ENCODE measurements around the gene OSBPL2.

Gene OSBPL2

GRCh38 chr20:62198931-62199330 is 39.4 kb upstream of the OSBPL2 start:
- no peak for DNase-seq (ENCODE audit: extremely low read depth, insufficient read length)
- Histone ChIP-seq H3K4me3 (replicated peaks; ENCODE audit: low read depth, low read length) (no peak overlapping the region), H3K36me3 (ENCODE audit: control insufficient read depth, insufficient read depth, low read length) (peaks cover 18% of the 10 kb centered on the region), H3K27me3 (replicated peaks; ENCODE audit: control insufficient read depth, insufficient read depth, low read length) (no peaks in the 10 kb centered on the region)
- no peak for TF ChIP-seq CTCF (IDR thresholded peaks at IDR 0.05; ENCODE audit: insufficient read depth, low read length, poor library complexity, severe bottlenecking)

- no peak for DNase-seq (ENCODE audit: extremely low read depth, insufficient read length)
- Histone ChIP-seq H3K4me3 (replicated peaks; ENCODE audit: low read depth, low read length) (no peak overlapping the region), H3K36me3 (ENCODE audit: control insufficient read depth, insufficient read depth, low read length) (peaks cover 18% of the 10 kb centered on the region), H3K27me3 (replicated peaks; ENCODE audit: control insufficient read depth, insufficient read depth, low read length) (no peaks in the 10 kb centered on the region)
- no peak for TF ChIP-seq CTCF (IDR thresholded peaks at IDR 0.05; ENCODE audit: insufficient read depth, low read length, poor library complexity, severe bottlenecking)
Observed at GRCh38 chr20:62200491-62201172, 37.7 kb upstream of the OSBPL2 start.

GRCh38 chr20:62201173-62202082 is 36.9 kb upstream of the OSBPL2 start:
- H3K36me3 ChIP-seq (ENCODE audit: control insufficient read depth, insufficient read depth, low read length): peaks cover 17% of the 10 kb centered on the region
- peak; percentile 43 for DNase-seq (ENCODE audit: extremely low read depth, insufficient read length)
- TF ChIP-seq CTCF (IDR thresholded peaks at IDR 0.05; ENCODE audit: insufficient read depth, low read length, poor library complexity, severe bottlenecking): no peak

DNA sequence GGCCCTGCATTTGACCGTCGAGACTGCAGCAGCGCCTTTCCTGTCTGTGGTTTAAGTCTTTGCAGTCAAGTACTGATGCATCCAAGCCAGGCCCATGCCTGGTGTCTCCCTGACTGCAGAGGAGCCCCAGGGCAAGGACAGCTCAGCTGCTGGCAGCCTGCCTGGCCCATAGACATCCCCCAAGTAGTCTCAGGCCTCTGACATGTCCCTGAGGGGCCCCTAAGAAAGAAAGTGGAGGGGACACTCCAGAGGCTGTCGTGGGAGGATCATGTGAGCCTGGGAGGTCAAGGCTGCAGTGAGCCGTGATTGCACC is 36.3 kb upstream of the OSBPL2 start:
- no peak for DNase-seq (ENCODE audit: extremely low read depth, insufficient read length)
- Histone ChIP-seq H3K36me3 (ENCODE audit: control insufficient read depth, insufficient read depth, low read length) (peaks cover 17% of the 10 kb centered on the region), H3K4me3 (replicated peaks; ENCODE audit: low read depth, low read length) (no peak overlapping the region), H3K27me3 (replicated peaks; ENCODE audit: control insufficient read depth, insufficient read depth, low read length) (no peaks in the 10 kb centered on the region)
- TF ChIP-seq CTCF (IDR thresholded peaks at IDR 0.05; ENCODE audit: insufficient read depth, low read length, poor library complexity, severe bottlenecking): no peak

More at GRCh38 chr20:62201173-62202082, 36.9 kb upstream of the OSBPL2 start:
- Histone ChIP-seq H3K27me3 (replicated peaks; ENCODE audit: control insufficient read depth, insufficient read depth, low read length) (no peaks in the 10 kb centered on the region), H3K4me3 (replicated peaks; ENCODE audit: low read depth, low read length) (no peak overlapping the region)

DNA sequence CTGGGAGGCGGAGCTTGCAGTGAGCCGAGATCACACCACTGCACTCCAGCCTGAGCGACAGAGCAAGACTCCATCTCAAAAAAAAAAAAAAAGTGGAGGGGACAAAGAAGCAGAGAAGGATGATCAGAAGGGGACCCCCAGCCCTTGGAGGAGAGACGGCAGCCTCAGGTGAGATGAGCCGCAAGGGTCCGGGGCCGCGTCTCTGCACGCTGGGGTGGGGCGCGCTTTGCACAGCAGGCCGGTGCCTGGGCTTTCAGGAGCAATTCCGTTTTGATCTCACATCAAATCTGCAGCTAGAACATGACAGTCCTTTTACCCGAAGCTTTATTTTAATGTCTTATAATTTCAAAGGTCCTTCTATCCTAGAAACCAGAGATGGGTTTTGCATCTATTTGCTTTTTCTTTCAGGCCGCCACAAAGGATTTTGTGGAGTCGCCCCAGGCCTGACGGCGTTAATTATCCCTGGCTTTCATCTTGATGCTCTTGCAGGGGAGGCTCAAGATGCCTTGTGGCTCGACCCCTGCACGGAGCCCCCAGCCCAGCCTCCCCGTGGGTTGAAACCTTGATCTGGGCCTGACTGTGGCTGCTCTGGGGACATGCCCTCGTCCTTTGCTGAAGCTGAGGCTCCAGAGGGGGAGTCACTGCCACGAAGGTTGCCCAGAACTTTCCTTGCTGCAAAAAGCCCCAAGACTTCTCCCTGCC is 35.5 kb upstream of the OSBPL2 start:
- no peak for DNase-seq (ENCODE audit: extremely low read depth, insufficient read length)
- no peak for TF ChIP-seq CTCF (IDR thresholded peaks at IDR 0.05; ENCODE audit: insufficient read depth, low read length, poor library complexity, severe bottlenecking)
- no peaks in the 10 kb centered on the region for H3K27me3 ChIP-seq (replicated peaks; ENCODE audit: control insufficient read depth, insufficient read depth, low read length)
- no peak overlapping the region for H3K4me3 ChIP-seq (replicated peaks; ENCODE audit: low read depth, low read length)
- peaks cover 14% of the 10 kb centered on the region for H3K36me3 ChIP-seq (ENCODE audit: control insufficient read depth, insufficient read depth, low read length)

Data from GM06990 (cell line).